Measurements from ENCODE around the gene CERCAM. TPM values are rescaled to one million over a fixed set of nuclear protein-coding genes. Genes with fewer than 3 reads are reported as not detected.

CERCAM gene
- total and polyA plus RNA-seq, 2 of the 13 experiments (the other 11 are each of a cell fraction or from before 2014, with no cell fraction given): 9.0 to 17.1 TPM

GRCh38 chr9:128455849-128456612 is 35.4 kb downstream of the CERCAM start, which contains the start of gene ODF2 (continued):
- TF ChIP-seq NFAT5 (CRISPR knock-in tag; IDR thresholded peaks at IDR 0.05) (no peak), IRF2 (CRISPR knock-in tag; IDR thresholded peaks at IDR 0.05) (0 out of 2 replicates have a peak, but pooled peaks have one; percentile 34), GMEB2 (CRISPR knock-in tag; IDR thresholded peaks at IDR 0.05; ENCODE audit: low read depth) (no peak), NR1H2 (CRISPR knock-in tag; IDR thresholded peaks at IDR 0.05; ENCODE audit: borderline replicate concordance, low read depth) (no peak), ESRRA (CRISPR knock-in tag; IDR thresholded peaks at IDR 0.05; ENCODE audit: low read depth) (no peak), FOXA1 (IDR thresholded peaks at IDR 0.05) (no peak), FOXA1 (CRISPR knock-in tag; IDR thresholded peaks at IDR 0.05) (no peak), RCOR2 (CRISPR knock-in tag; IDR thresholded peaks at IDR 0.05) (no peak), E2F5 (CRISPR knock-in tag; conservative IDR thresholded peaks at IDR 0.05) (peak; percentile 73; the same call in 1 of the 2 replicates), SRSF4 (IDR thresholded peaks at IDR 0.05; ENCODE audit: low read depth, low read length, poor library complexity, severe bottlenecking) (no peak), IKZF4 (CRISPR knock-in tag; IDR thresholded peaks at IDR 0.05; ENCODE audit: borderline replicate concordance, low read depth, not compliant biosample characterization) (no peak), GFI1 (CRISPR knock-in tag; IDR thresholded peaks at IDR 0.05; ENCODE audit: borderline replicate concordance) (no peak), SSRP1 (CRISPR knock-in tag; IDR thresholded peaks at IDR 0.05) (no peak), ZSCAN29 (CRISPR knock-in tag; conservative IDR thresholded peaks at IDR 0.05) (no peak), KMT2B (CRISPR knock-in tag; IDR thresholded peaks at IDR 0.05) (0 out of 2 replicates have a peak, but pooled peaks have one; percentile 19), PBX2 (CRISPR knock-in tag; IDR thresholded peaks at IDR 0.05) (no peak), ZXDC (CRISPR knock-in tag; IDR thresholded peaks at IDR 0.05) (0 out of 2 replicates have a peak, but pooled peaks have one; percentile 42)

Measured in HepG2 (cell line).